IMR-90 (cell line): ENCODE results near the gene OR52K1.

Experiments used
- BHLHE40 ChIP-seq: fragments of 150-350 bp; IDR thresholded peaks from 2 replicates; pipeline ENCODE4 v1.6.1; 2016; ENCODE audit warnings: mild to moderate bottlenecking, low read depth, low read length
- CEBPB ChIP-seq: IDR thresholded peaks from 2 replicates; pipeline ENCODE4 v1.6.1; 2012; ENCODE audit warnings: low read depth, low read length, improper control_type of control experiment
- FOS ChIP-seq: fragments of 150-350 bp; IDR thresholded peaks from 2 replicates; pipeline ENCODE4 v1.6.1; 2016; ENCODE audit warnings: low read depth, low read length
- MAFK ChIP-seq: IDR thresholded peaks from 2 replicates; pipeline ENCODE4 v1.6.1; 2012; ENCODE audit warnings: low read depth, low read length, improper control_type of control experiment
- MAZ ChIP-seq: IDR thresholded peaks from 2 replicates; pipeline ENCODE4 v1.6.1; 2012; ENCODE audit warnings: low read depth, mild to moderate bottlenecking, low read length, improper control_type of control experiment, moderate library complexity, borderline replicate concordance
- MXI1 ChIP-seq: IDR thresholded peaks from 2 replicates; pipeline ENCODE4 v1.6.1; 2012; ENCODE audit warnings: low read depth, mild to moderate bottlenecking, low read length, moderate library complexity, borderline replicate concordance
- POLR2A ChIP-seq: IDR thresholded peaks from 2 replicates; pipeline ENCODE4 v1.6.1; 2012; ENCODE audit warnings: mild to moderate bottlenecking, low read depth, low read length
- RCOR1 ChIP-seq: IDR thresholded peaks from 2 replicates; pipeline ENCODE4 v1.6.1; 2012; ENCODE audit warnings: mild to moderate bottlenecking, low read length, improper control_type of control experiment; ENCODE audit not compliant: insufficient replicate concordance
- RFX5 ChIP-seq: IDR thresholded peaks from 2 replicates; pipeline ENCODE4 v1.8.0; 2012; ENCODE audit warnings: low read depth, mild to moderate bottlenecking, low read length, moderate library complexity
- SMC3 ChIP-seq: fragments of 150-350 bp; IDR thresholded peaks from 2 replicates; pipeline ENCODE4 v1.6.1; 2016; ENCODE audit warnings: low read depth, mild to moderate bottlenecking, antibody characterized with exemption, low read length, moderate library complexity
- USF2 ChIP-seq: fragments of 150-350 bp; IDR thresholded peaks from 2 replicates; pipeline ENCODE4 v1.6.1; 2017; ENCODE audit warnings: mild to moderate bottlenecking, antibody characterized with exemption, low read length, low read depth
- TF ChIP-seq, protein P1 (sequence below): conservative IDR thresholded peaks from 2 replicates; pipeline ENCODE4 v1.5.1; 2012; ENCODE audit warnings: mild to moderate bottlenecking, low read depth, low read length, improper control_type of control experiment

DNA sequence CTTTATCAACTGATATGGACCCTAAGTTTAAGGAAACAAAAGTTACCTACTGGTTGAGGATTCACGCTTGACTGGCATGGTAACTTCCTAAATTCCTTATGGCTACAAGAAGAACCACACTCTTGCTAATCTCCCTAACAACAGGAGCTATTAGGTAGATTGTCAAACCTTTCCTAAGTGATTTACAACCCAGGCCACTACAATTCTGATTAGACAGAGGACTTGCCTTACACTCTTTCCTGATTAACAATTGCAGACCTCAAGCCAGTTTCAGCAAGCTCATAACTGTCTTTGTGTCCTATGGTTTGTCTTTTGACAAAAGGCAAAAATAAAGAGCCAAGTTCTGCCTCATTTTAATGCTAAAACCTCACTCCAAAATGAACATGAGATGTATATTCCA lies 17.0 kb upstream of the OR52K1 start:
- no peak for TF ChIP-seq USF2
- TF ChIP-seq, protein P1, sequence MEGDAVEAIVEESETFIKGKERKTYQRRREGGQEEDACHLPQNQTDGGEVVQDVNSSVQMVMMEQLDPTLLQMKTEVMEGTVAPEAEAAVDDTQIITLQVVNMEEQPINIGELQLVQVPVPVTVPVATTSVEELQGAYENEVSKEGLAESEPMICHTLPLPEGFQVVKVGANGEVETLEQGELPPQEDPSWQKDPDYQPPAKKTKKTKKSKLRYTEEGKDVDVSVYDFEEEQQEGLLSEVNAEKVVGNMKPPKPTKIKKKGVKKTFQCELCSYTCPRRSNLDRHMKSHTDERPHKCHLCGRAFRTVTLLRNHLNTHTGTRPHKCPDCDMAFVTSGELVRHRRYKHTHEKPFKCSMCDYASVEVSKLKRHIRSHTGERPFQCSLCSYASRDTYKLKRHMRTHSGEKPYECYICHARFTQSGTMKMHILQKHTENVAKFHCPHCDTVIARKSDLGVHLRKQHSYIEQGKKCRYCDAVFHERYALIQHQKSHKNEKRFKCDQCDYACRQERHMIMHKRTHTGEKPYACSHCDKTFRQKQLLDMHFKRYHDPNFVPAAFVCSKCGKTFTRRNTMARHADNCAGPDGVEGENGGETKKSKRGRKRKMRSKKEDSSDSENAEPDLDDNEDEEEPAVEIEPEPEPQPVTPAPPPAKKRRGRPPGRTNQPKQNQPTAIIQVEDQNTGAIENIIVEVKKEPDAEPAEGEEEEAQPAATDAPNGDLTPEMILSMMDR: no peak
- TF ChIP-seq POLR2A: no peak
- no peak for TF ChIP-seq RCOR1
- no peak for TF ChIP-seq SMC3
- no peak for TF ChIP-seq MAZ
- no peak for TF ChIP-seq MXI1
- TF ChIP-seq FOS: no peak
- no peak for TF ChIP-seq RFX5
- TF ChIP-seq CEBPB: no peak
- no peak for TF ChIP-seq BHLHE40
- TF ChIP-seq MAFK: no peak
